NCI-H446 treated with DMSO at 0.1 percent for 48 hours (cell line): Measurements from ENCODE around the gene GLG1.
"Not testable (repeated sequence)": the region's sequence is repeated elsewhere in the genome, so short reads cannot be mapped to it uniquely, and the experiment has no call there.

Experiments
- DNase-seq: peaks from one replicate; lab custom pipeline; 2025; lab: John Stamatoyannopoulos, UW

GLG1 gene

GRCh38 chr16:74606521-74607309 lies at the start of gene GLG1:
Gene GLG1, minus strand, starts transcription at chr16:74607114. Its CDS starts 20 bp downstream, at chr16:74607094.
- DNase-seq: peak; percentile 60

- no peak for DNase-seq
Measured at GRCh38 chr16:74654536-74655050, 47.7 kb upstream of the GLG1 start.

- DNase-seq: not testable (repeated sequence)
Measured at GRCh38 chr16:74652883-74653282, 46.0 kb upstream of the GLG1 start.

GRCh38 chr16:74652249-74652648 lies 45.3 kb upstream of the GLG1 start:
- no peak for DNase-seq

GRCh38 chr16:74651841-74652240 lies 44.9 kb upstream of the GLG1 start:
- DNase-seq: no peak

- DNase-seq: no peak
Measured at GRCh38 chr16:74650966-74651567, 44.2 kb upstream of the GLG1 start.

- DNase-seq: no peak
Measured at GRCh38 chr16:74649839-74650504, 43.1 kb upstream of the GLG1 start.

- no peak for DNase-seq
Measured at GRCh38 chr16:74641969-74642368, 35.1 kb upstream of the GLG1 start.

- no peak for DNase-seq
Measured at GRCh38 chr16:74637742-74638453, 31.0 kb upstream of the GLG1 start.

GRCh38 chr16:74635303-74635702 lies 28.4 kb upstream of the GLG1 start:
- no peak for DNase-seq

- DNase-seq: no peak
Measured at GRCh38 chr16:74633686-74634085, 26.8 kb upstream of the GLG1 start.

GRCh38 chr16:74627506-74628220 lies 20.7 kb upstream of the GLG1 start:
- no peak for DNase-seq

GRCh38 chr16:74626741-74627416 lies 20.0 kb upstream of the GLG1 start:
- no peak for DNase-seq

GRCh38 chr16:74625500-74626350 lies 18.8 kb upstream of the GLG1 start:
- no peak for DNase-seq

GRCh38 chr16:74623839-74624235 lies 16.9 kb upstream of the GLG1 start:
- no peak for DNase-seq

- DNase-seq: no peak
Measured at GRCh38 chr16:74623214-74623838, 16.4 kb upstream of the GLG1 start.

GRCh38 chr16:74622005-74622404 lies 15.1 kb upstream of the GLG1 start:
- DNase-seq: no peak

GRCh38 chr16:74617206-74617788 lies 10.4 kb upstream of the GLG1 start:
- no peak for DNase-seq

GRCh38 chr16:74611721-74612120 lies 4.8 kb upstream of the GLG1 start:
- no peak for DNase-seq
